CD14-positive monocyte (primary cell): ENCODE data around the gene COL5A2. TPM values are rescaled to one million over a fixed set of nuclear protein-coding genes. Genes with fewer than 3 reads are reported as not detected.

ENCODE experiments used
- DNase-seq, 3 donors: peaks; one replicate each; pipeline ENCODE4 v3.0.0-alpha.2; 2011 to 2022
- H2AFZ ChIP-seq: 2 replicates; pipeline ENCODE4 v1.6.0; 2012; ENCODE audit warnings: mild to moderate bottlenecking, low read depth, low read length, inconsistent platforms; ENCODE audit not compliant: insufficient read depth, poor library complexity, severe bottlenecking
- H3K27ac ChIP-seq, 2 donors: 1 replicate in 1 of 2; 2 replicates in 1 of 2; pipeline ENCODE4 v1.5.1; 2012 to 2013; ENCODE audit warnings: low read length in 2 of 2, control low read depth in 1 of 2, inconsistent platforms in 1 of 2, low read depth in 1 of 2, mild to moderate bottlenecking in 1 of 2
- H3K27me3 ChIP-seq, 2 donors: one replicate each; pipeline versions ENCODE4 v1.6.0 to v1.6.1; 2011 to 2013; ENCODE audit warnings: low read length in 2 of 2; ENCODE audit not compliant: control insufficient read depth in 2 of 2, insufficient read depth in 2 of 2
- H3K36me3 ChIP-seq, 2 donors: replicated peaks in 1 of 2; 1 replicate in 1 of 2; 2 replicates in 1 of 2; pipeline versions ENCODE4 v1.5.1 to v1.6.1; 2012 to 2013; ENCODE audit warnings: low read length in 2 of 2, control low read depth in 1 of 2, inconsistent platforms in 1 of 2, mild to moderate bottlenecking in 1 of 2; ENCODE audit not compliant: insufficient read depth in 2 of 2, control insufficient read depth in 1 of 2
- H3K4me1 ChIP-seq, 2 donors: 1 replicate in 1 of 2; 2 replicates in 1 of 2; pipeline versions ENCODE4 v1.5.1 to v1.6.1; 2012 to 2013; ENCODE audit warnings: low read length in 2 of 2, control low read depth in 1 of 2, inconsistent platforms in 1 of 2, mild to moderate bottlenecking in 1 of 2, moderate library complexity in 1 of 2; ENCODE audit not compliant: insufficient read depth in 2 of 2, control insufficient read depth in 1 of 2
- H3K4me2 ChIP-seq: replicated peaks from 2 replicates; pipeline ENCODE3; 2012; ENCODE audit warnings: low read length, moderate library complexity, mild to moderate bottlenecking; ENCODE audit not compliant: poor library complexity, severe bottlenecking; ENCODE audit errors: extremely low read depth
- H3K4me3 ChIP-seq, 3 experiments: fragments of 200-600 bp in 1 of 3; sonication (generic) in 1 of 3; replicated peaks in 1 of 3; 1 replicate in 2 of 3; 2 replicates in 1 of 3; pipeline ENCODE4 v1.5.1; 2011 to 2013; ENCODE audit warnings: low read length in 3 of 3, mild to moderate bottlenecking in 3 of 3, control low read depth in 2 of 3, low read depth in 2 of 3, inconsistent platforms in 1 of 3, moderate library complexity in 1 of 3
- H3K79me2 ChIP-seq: 2 replicates; pipeline ENCODE4 v1.6.0; 2012; ENCODE audit warnings: mild to moderate bottlenecking, control low read depth, inconsistent platforms, low read length, moderate library complexity; ENCODE audit not compliant: insufficient read depth
- H3K9ac ChIP-seq: 2 replicates; pipeline ENCODE4 v1.6.0; 2017; ENCODE audit warnings: low read length, mild to moderate bottlenecking; ENCODE audit not compliant: insufficient read depth, poor library complexity, severe bottlenecking
- H3K9me3 ChIP-seq, 2 donors: replicated peaks in 1 of 2; 1 replicate in 1 of 2; 2 replicates in 1 of 2; pipeline versions ENCODE4 v1.5.1 to v1.6.1; 2012 to 2013; ENCODE audit warnings: low read length in 2 of 2, control low read depth in 1 of 2; ENCODE audit not compliant: control insufficient read depth in 1 of 2, insufficient read depth in 1 of 2
- H4K20me1 ChIP-seq: 2 replicates; pipeline ENCODE4 v1.6.0; 2012; ENCODE audit warnings: mild to moderate bottlenecking, low read length, control low read depth, moderate library complexity; ENCODE audit not compliant: insufficient read depth
- H3K27ac Mint-ChIP-seq, 7 donors: one replicate each; pipeline ENCODE4 v1.8.0; 2020; ENCODE audit warnings: mild to moderate bottlenecking in 7 of 7, mixed read lengths in 7 of 7, moderate library complexity in 6 of 7, inconsistent platforms in 2 of 7
- H3K27me3 Mint-ChIP-seq, 3 donors: one replicate each; pipeline ENCODE4 v1.8.0; 2021 to 2022; ENCODE audit warnings: low read depth in 3 of 3, mild to moderate bottlenecking in 3 of 3, mixed read lengths in 3 of 3, moderate library complexity in 3 of 3, inconsistent platforms in 1 of 3
- H3K36me3 Mint-ChIP-seq, 2 donors: one replicate each; pipeline ENCODE4 v1.8.0; 2020; ENCODE audit warnings: mixed read lengths in 2 of 2, inconsistent platforms in 1 of 2, mild to moderate bottlenecking in 1 of 2
- H3K4me1 Mint-ChIP-seq: one replicate; pipeline ENCODE4 v1.8.0; 2020; ENCODE audit warnings: mild to moderate bottlenecking, mixed read lengths
- H3K4me3 Mint-ChIP-seq, 2 donors: one replicate each; pipeline ENCODE4 v1.8.0; 2020; ENCODE audit warnings: mild to moderate bottlenecking in 2 of 2, mixed read lengths in 2 of 2, moderate library complexity in 1 of 2
- H3K9me3 Mint-ChIP-seq, 7 donors: one replicate each; pipeline ENCODE4 v1.8.0; 2020 to 2022; ENCODE audit warnings: mixed read lengths in 7 of 7, mild to moderate bottlenecking in 6 of 7, moderate library complexity in 6 of 7, inconsistent platforms in 2 of 7
- CTCF ChIP-seq: fragments of 200-600 bp; IDR thresholded peaks from one replicate; pipeline ENCODE4 v1.8.0; 2022; ENCODE audit warnings: antibody characterized with exemption, mild to moderate bottlenecking
- WGBS: methylation state at CpG from one replicate; pipeline ENCODE4 v1.1.5; 2013; ENCODE audit warnings: missing lambda C conversion rate; ENCODE audit not compliant: insufficient coverage; 5-methylcytosine and 5-hydroxymethylcytosine counted together
- intact Hi-C, 2 donors: fragments of 100-400 bp; cut with micrococcal nuclease; formaldehyde crosslinking; loops; one replicate each; pipeline versions ENCODE4 v1.15.0 to v1.15.1; 2023
- polyA plus RNA-seq, 3 donors: library from polyadenylated mRNA; depleted of rRNA in 1 of 3; unstranded in 2 of 3; stranded (reverse) in 1 of 3; fragments of 300-500 nt in 2 of 3; fragments of >200 nt in 1 of 3; fragmentation: Illumina TruSeq in 2 of 3; gene quantifications; 1 replicate in 2 of 3; 2 replicates in 1 of 3; pipeline ENCODE4 v1.2.3, GENCODE V29; 2012 to 2021

The COL5A2 gene
- polyA plus RNA-seq, 3 donors = 0.13 TPM; not detected in 2

- DNase-seq = no peak
- no peak for TF ChIP-seq CTCF
- Histone ChIP-seq H4K20me1 (no peaks in the 10 kb centered on the region), H3K9ac (no peak overlapping the region), H3K4me2 (no peak overlapping the region), H3K27ac (no peak overlapping the region), H3K27me3 (no peaks in the 10 kb centered on the region), H3K4me1 (no peaks in the 10 kb centered on the region), H2AFZ (no peak overlapping the region), H3K4me3 (no peak overlapping the region), H3K9me3 (no peaks in the 10 kb centered on the region), H3K79me2 (no peaks in the 10 kb centered on the region), H3K36me3 (no peaks in the 10 kb centered on the region)
- Mint-ChIP-seq H3K27ac (no peak overlapping the region), H3K36me3 (no peaks in the 10 kb centered on the region), H3K9me3 (peaks cover 0 to 3% (median 0%) of the 10 kb centered on the region in 7 donors), H3K4me1 (no peaks in the 10 kb centered on the region), H3K27me3 (no peaks in the 10 kb centered on the region), H3K4me3 (no peak overlapping the region)
- intact Hi-C loops = no loop called here
- 95% methylated on average over 6 of the region's 7 CpGs for WGBS
These were observed 129.3 kb downstream of the COL5A2 start for GRCh38 chr2:189050165-189050712.

DNA sequence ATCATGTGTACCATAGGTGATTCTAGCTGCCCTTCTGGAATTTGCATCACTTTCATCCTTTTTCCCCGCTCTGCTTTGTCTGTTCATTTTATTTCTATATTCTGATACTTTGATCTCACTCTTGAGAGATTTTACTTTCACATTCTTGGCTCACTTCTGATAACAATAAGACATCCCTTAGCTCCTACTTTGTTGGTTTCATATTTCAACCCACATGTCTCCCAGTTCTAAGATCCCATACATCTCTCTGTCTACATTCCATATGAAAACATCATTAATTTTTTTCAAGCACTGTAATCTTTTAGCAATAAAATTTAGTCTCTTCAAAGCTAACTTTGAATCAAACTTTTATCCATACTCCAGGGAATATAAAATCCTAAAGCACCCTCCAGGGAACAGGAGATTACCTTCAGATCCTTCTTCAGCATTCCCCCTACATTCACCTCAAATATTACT lies 129.8 kb downstream of the COL5A2 start:
- no peaks in the 10 kb centered on the region for H4K20me1 ChIP-seq
- intact Hi-C loops = no loop called here

More for the DNA sequence above, 129.8 kb downstream of the COL5A2 start:
- Histone ChIP-seq H2AFZ (no peak overlapping the region), H3K9me3 (no peaks in the 10 kb centered on the region), H3K4me2 (no peak overlapping the region), H3K4me3 (no peak overlapping the region), H3K79me2 (no peaks in the 10 kb centered on the region), H3K27ac (no peak overlapping the region), H3K27me3 (no peaks in the 10 kb centered on the region), H3K36me3 (no peaks in the 10 kb centered on the region), H3K9ac (no peak overlapping the region), H3K4me1 (no peaks in the 10 kb centered on the region)
- WGBS = no CpG with 5 or more reads among the region's 1 CpG
- no peak for TF ChIP-seq CTCF
- H3K36me3 Mint-ChIP-seq = no peaks in the 10 kb centered on the region
- no peaks in the 10 kb centered on the region for H3K4me1 Mint-ChIP-seq
- H3K27me3 Mint-ChIP-seq = no peaks in the 10 kb centered on the region
- peaks cover 0 to 2% (median 0%) of the 10 kb centered on the region in 7 donors for H3K9me3 Mint-ChIP-seq
- H3K4me3 Mint-ChIP-seq = no peak overlapping the region
- DNase-seq = no peak
- no peak overlapping the region for H3K27ac Mint-ChIP-seq
